Cerebellar nuclear complex (tissue), 1 donor: ENCODE measurements around the gene SEC23A.

Source experiments
- DNase-seq, 2 experiments: peaks; one replicate each; lab custom pipeline; 2025; lab: John Stamatoyannopoulos, UW

The SEC23A gene

DNA sequence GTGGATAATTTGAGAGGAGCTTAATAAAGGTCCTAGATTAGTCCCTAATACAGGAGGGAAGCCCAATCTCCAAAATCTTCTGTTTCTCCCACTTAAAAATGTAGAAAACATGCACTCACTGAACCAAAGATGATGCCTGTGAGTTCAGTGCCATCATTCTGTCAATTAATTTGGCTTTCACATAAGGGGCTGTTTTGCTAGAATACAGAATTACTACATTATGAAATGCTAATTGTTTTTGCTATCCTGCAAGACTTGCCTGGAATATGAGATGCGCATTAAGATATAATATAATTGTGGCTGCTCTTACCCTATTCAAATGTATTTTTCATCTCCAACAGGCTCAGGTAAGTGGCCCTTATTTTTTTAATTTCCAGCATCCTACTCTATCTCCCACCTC, 111.7 kb downstream of the SEC23A start:
- no peak for DNase-seq

DNA sequence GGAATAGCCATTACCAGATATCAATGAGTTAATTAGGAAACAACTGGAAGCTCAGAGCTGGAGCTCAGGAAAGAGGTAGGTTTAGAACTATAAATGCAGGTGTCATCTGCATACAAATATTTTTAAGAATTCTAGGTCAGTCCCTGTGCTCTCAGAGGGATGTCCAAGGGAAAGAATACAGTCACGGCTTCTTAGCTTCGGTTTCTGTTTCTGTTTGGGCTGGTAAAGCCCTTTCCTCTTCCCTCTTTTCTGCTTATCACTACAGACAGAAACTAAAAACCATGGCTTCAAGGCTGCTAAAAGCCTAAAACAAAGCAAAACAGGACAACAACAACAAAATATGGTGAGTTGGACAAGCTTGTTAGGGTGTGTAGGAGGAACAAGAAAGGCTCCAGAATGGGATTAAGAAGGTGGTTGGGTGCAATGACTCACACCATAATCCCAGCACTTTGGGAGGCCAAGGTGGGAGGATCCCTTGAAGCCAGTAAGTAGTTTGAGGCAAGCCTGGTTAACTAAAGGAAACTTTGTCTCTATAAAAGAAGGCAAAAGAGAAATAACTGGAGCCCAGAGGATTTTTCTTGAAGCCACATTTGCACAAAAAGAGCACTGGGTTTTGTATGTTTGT, 113.0 kb downstream of the SEC23A start:
- no peak for DNase-seq

DNA sequence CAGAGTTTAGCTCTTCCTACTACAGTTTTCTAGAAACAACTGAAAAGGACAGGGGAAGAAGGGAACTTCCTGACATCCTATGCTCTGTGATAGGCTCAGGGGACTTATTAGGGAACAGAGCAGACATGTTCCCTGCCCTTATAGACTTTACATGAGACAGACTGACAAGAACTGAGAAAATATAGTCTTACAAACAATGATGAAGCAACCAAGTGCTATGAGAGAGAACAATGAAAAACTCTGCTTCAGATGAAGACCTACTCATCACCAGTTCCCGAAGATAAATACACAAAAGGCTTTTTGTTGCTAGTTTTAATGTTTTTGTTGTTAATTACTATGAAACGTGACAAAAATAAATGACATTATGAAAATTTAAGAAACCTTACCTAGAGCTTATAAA, 115.3 kb downstream of the SEC23A start:
- no peak for DNase-seq

DNA sequence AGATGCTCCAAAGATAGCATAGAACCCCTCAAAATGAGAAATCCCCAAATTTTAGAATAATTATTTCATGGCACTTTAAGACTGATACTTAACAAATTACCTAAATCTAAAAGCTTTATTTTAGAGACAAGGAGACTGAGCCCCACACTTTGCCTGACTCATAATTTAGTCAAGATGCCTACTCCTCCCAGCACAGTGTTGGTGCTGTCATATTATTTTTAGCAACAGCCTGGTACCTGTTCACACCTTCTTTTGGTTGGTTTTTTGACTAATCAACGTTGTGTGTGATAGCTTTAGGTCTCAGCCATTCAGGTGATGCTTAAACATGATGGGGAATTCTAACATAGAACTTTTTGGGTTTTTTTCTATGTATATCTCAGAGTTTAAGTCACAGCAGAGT, 120.2 kb downstream of the SEC23A start:
- no peak for DNase-seq

DNA sequence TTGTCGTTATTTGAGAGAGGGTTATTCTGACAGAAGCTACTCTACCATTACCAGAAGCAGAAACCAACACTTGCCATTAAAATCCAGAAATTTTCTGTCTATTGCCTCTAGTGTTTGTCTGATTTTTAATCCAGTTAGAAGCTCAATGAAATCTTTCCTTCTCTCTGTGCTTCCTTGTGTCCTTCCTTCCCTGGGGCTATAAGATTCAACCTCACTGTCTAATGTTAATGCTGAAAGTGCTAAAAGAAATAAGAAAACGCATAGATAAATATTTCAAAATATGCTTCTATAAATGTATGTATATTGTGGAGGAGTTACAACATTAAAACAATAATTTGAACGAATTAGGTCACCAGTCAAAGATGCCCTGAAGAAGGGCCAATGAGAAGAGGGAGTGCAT, 120.8 kb downstream of the SEC23A start:
- no peak for DNase-seq
